K562 (cell line): ENCODE data around the gene HS2ST1. TPM values are rescaled to one million over a fixed set of nuclear protein-coding genes. Genes with fewer than 3 reads are reported as not detected.

Experiments used
- ATAC-seq: fragments of 200-7000 bp; cut with Tn5 transposase; 3 replicates; pipeline ENCODE4 v1.9.1; 2020; ENCODE audit warnings: moderate library complexity
- BruUV-seq: library from RNA; stranded (reverse); fragments of 400-500 nt; replicated peaks from 2 replicates; lab custom pipeline; 2021; lab: Mats Ljungman, UMichigan
- CTCF ChIA-PET: fragments of 300-600 bp; formaldehyde crosslinking; extraction: SDS; loops from one replicate; lab custom pipeline; 2021; ENCODE audit warnings: low intra/inter-chr PET ratio; lab: Yijun Ruan, JAX
- POLR2A ChIA-PET: fragments of 300-600, 350-650 bp; sonication (Branson Sonifier 250); formaldehyde crosslinking; extraction: SDS; loops from one replicate; lab custom pipeline; 2021; ENCODE audit warnings: antibody characterized with exemption, inconsistent platforms; lab: Yijun Ruan, JAX
- DNase-seq, 4 experiments: peaks; one replicate each; pipeline versions ENCODE4 v3.0.0 to v3.0.0-alpha.2; 2011 to 2018; ENCODE audit warnings: low spot score in 3 of 4, mixed read lengths in 3 of 4; ENCODE audit errors: extremely low read depth in 1 of 4
- FAIRE-seq: peaks from 2 replicates; lab custom pipeline; 2011; peaks lifted over from hg19 to GRCh38; lab: Jason Lieb, UNC
- H2AFZ ChIP-seq: 2 replicates; pipeline ENCODE4 v1.6.0; 2011; ENCODE audit warnings: low read depth, low read length, control low read depth, inconsistent platforms
- H3K27ac ChIP-seq: fragments of 200-600 bp; 3 replicates; pipeline ENCODE4 v1.8.0; 2011; ENCODE audit warnings: low read depth, mild to moderate bottlenecking, control low read depth, inconsistent platforms, low read length, moderate library complexity, mixed read lengths; ENCODE audit errors: extremely low read depth
- H3K27me3 ChIP-seq, 2 experiments: fragments of 300-600 bp in 1 of 2; 2 replicates in 1 of 2; 3 replicates in 1 of 2; pipeline versions ENCODE4 v1.6.0 to v1.8.0; 2011; ENCODE audit warnings: inconsistent platforms in 2 of 2, low read length in 2 of 2, mild to moderate bottlenecking in 1 of 2, mixed read lengths in 1 of 2, moderate library complexity in 1 of 2; ENCODE audit not compliant: control insufficient read depth in 2 of 2, insufficient read depth in 2 of 2
- H3K36me3 ChIP-seq: fragments of 300-600 bp; 3 replicates; pipeline ENCODE4 v1.8.0; 2011; ENCODE audit warnings: mild to moderate bottlenecking, low read length, inconsistent platforms; ENCODE audit not compliant: control insufficient read depth, insufficient read depth
- H3K4me1 ChIP-seq, 2 experiments: fragments of 200-600 bp in 1 of 2; replicated peaks in 1 of 2; 2 replicates in 1 of 2; 3 replicates in 1 of 2; pipeline versions ENCODE4 v1.5.1 to v1.8.0; 2011; ENCODE audit warnings: inconsistent platforms in 2 of 2, low read length in 2 of 2, mild to moderate bottlenecking in 1 of 2, mixed read lengths in 1 of 2, moderate library complexity in 1 of 2; ENCODE audit not compliant: control insufficient read depth in 2 of 2, insufficient read depth in 2 of 2
- H3K4me2 ChIP-seq: 2 replicates; pipeline ENCODE4 v1.6.1; 2011; ENCODE audit warnings: low read length, control low read depth, inconsistent platforms, mixed read lengths; ENCODE audit not compliant: insufficient read depth
- H3K4me3 ChIP-seq: fragments of 200-600 bp; sonication (generic), shearing (Covaris generic); 2 replicates; pipeline ENCODE4 v1.5.1; 2016; ENCODE audit warnings: control low read depth, inconsistent platforms
- H3K79me2 ChIP-seq: fragments of 200-600 bp; 3 replicates; pipeline ENCODE4 v1.8.0; 2011; ENCODE audit warnings: low read length, inconsistent platforms; ENCODE audit not compliant: control insufficient read depth, insufficient read depth
- H3K9ac ChIP-seq, 2 experiments: 2 replicates each; pipeline versions ENCODE4 v1.6.0 to v1.6.1; 2011; ENCODE audit warnings: low read depth in 2 of 2, low read length in 2 of 2, control low read depth in 1 of 2, inconsistent platforms in 1 of 2, mild to moderate bottlenecking in 1 of 2, mixed read lengths in 1 of 2; ENCODE audit not compliant: insufficient read depth in 1 of 2
- H3K9me1 ChIP-seq: one replicate; pipeline ENCODE4 v1.6.0; 2011; ENCODE audit warnings: inconsistent platforms, mild to moderate bottlenecking, low read length, moderate library complexity; ENCODE audit not compliant: control insufficient read depth, insufficient read depth
- H3K9me3 ChIP-seq: replicated peaks from 2 replicates; pipeline ENCODE4 v1.5.1; 2011; ENCODE audit warnings: low read depth, low read length, inconsistent platforms; ENCODE audit not compliant: control insufficient read depth, insufficient read depth
- H4K20me1 ChIP-seq: replicated peaks from 2 replicates; pipeline ENCODE4 v1.6.1; 2011; ENCODE audit warnings: low read length, inconsistent platforms, mixed read lengths; ENCODE audit not compliant: control insufficient read depth, insufficient read depth
- CEBPB ChIP-seq: fragments of 450-650 bp; IDR thresholded peaks from 2 replicates; pipeline ENCODE4 v1.6.1; 2016; ENCODE audit warnings: missing genetic modification characterization, missing compliant biosample characterization
- ESRRB ChIP-seq: fragments of 250-450 bp; sonication (Bioruptor Pico); IDR thresholded peaks from 2 replicates; pipeline ENCODE4 v1.5.0; 2020; ENCODE audit warnings: mild to moderate bottlenecking, moderate library complexity, borderline replicate concordance
- SMARCA4 ChIP-seq: fragments of 450-650 bp; IDR thresholded peaks from 2 replicates; pipeline ENCODE4 v1.6.1; 2016
- WGBS: fragments of 100-300 bp; shearing (Covaris generic); methylation state at CpG from one replicate; pipeline ENCODE4 v1.1.6; 2016; ENCODE audit warnings: low coverage, mixed read lengths; ENCODE audit not compliant: insufficient coverage; ENCODE audit errors: missing lambda C conversion rate; 5-methylcytosine and 5-hydroxymethylcytosine counted together
- in situ Hi-C: fragments of 300-500 bp; cut with MboI; formaldehyde crosslinking; loops from 4 replicates; pipeline ENCODE4 v1.15.0; 2018; ENCODE audit warnings: inconsistent platforms, mixed read lengths
- intact Hi-C: fragments of 100-400 bp; cut with micrococcal nuclease; formaldehyde crosslinking; loops from 2 replicates; pipeline ENCODE4 v1.14.2; 2022
- polyA plus RNA-seq, 8 experiments: library from polyadenylated mRNA; depleted of rRNA in 4 of 8; stranded (reverse) in 5 of 8; unstranded in 3 of 8; fragments of >200 nt; fragmentation: Nextera tagmentation in 2 of 8; fragmentation: Illumina TruSeq in 1 of 8; extraction: Ambion mirVana in 2 of 8; extraction: Trizol in 1 of 8; gene quantifications; 2 replicates each; pipeline versions ENCODE4 v1.2.1 to v1.2.3, GENCODE V29; 2011 to 2014; ENCODE audit warnings: inconsistent platforms in 1 of 8, missing spikeins in 1 of 8
- total RNA-seq, 7 experiments: library from RNA; depleted of rRNA in 6 of 7; stranded (reverse); fragments of >200 nt in 6 of 7; fragmentation: Illumina TruSeq in 2 of 7; extraction: Trizol in 2 of 7; gene quantifications; 2 replicates each; pipeline versions ENCODE4 v1.2.1 to v1.2.3, GENCODE V29; 2011 to 2021; ENCODE audit warnings: low replicate concordance in 1 of 7
- TF ChIP-seq, protein P1 (sequence below): fragments of 450-650 bp; IDR thresholded peaks from 2 replicates; pipeline ENCODE4 v1.6.1; 2018; ENCODE audit not compliant: partially characterized antibody
- TF ChIP-seq, protein P2 (sequence below): sonication (generic); formaldehyde crosslinking; IDR thresholded peaks from 2 replicates; pipeline ENCODE4 v1.8.1; 2023; ENCODE audit warnings: mild to moderate bottlenecking, missing genetic modification reagents, moderate library complexity

The HS2ST1 gene
- total and polyA plus RNA-seq, 9 of the 15 experiments (the other 6 are each of a cell fraction or from before 2014, with no cell fraction given): 7.7 to 43.3 (median 25.8) TPM

DNA sequence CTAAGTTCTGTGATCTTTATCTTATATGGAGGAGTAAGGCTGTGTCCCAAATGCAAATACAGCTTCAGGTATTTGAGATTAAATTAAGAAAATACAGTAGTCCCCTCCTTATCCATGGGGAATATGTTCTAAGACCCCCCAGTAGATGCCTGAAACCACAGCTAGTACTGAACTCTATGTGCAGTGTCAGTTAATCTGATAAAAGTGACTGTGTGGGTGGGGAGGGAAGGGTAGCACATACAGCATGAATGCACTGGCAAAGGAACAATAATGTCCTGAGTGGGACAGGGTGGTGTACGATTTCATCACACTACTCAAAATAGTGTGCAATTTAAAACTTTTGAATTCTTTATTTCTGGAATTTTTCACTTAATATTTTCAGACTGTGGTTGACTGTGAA is 83.1 kb downstream of the HS2ST1 start (continued):
- TF ChIP-seq, protein P1, sequence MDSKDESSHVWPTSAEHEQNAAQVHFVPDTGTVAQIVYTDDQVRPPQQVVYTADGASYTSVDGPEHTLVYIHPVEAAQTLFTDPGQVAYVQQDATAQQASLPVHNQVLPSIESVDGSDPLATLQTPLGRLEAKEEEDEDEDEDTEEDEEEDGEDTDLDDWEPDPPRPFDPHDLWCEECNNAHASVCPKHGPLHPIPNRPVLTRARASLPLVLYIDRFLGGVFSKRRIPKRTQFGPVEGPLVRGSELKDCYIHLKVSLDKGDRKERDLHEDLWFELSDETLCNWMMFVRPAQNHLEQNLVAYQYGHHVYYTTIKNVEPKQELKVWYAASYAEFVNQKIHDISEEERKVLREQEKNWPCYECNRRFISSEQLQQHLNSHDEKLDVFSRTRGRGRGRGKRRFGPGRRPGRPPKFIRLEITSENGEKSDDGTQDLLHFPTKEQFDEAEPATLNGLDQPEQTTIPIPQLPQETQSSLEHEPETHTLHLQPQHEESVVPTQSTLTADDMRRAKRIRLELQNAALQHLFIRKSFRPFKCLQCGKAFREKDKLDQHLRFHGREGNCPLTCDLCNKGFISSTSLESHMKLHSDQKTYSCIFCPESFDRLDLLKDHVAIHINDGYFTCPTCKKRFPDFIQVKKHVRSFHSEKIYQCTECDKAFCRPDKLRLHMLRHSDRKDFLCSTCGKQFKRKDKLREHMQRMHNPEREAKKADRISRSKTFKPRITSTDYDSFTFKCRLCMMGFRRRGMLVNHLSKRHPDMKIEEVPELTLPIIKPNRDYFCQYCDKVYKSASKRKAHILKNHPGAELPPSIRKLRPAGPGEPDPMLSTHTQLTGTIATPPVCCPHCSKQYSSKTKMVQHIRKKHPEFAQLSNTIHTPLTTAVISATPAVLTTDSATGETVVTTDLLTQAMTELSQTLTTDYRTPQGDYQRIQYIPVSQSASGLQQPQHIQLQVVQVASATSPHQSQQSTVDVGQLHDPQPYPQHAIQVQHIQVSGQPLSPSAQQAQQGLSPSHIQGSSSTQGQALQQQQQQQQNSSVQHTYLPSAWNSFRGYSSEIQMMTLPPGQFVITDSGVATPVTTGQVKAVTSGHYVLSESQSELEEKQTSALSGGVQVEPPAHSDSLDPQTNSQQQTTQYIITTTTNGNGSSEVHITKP: no peak
- peak; percentile 57 for TF ChIP-seq CEBPB
- TF ChIP-seq SMARCA4: 0 out of 2 replicates have a peak, but pooled peaks have one; percentile 52

DNA sequence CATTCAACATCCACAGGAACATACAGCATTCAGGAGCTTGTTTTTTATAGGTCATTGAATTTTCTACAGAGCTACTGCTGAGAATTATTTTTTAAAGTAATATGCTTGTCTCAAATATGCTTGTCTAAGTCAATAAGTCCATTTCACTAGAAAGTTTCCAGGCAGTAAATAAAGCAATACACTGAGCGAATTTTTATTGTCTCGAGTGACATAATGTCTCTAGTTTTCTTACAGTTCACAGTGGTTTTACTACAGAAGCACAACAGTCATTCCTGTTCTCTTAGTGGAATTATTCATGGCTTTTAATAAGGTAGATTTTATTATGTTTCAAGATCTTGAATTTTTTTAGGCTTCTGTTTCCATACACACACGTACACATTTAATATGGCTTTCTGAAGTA is 83.8 kb downstream of the HS2ST1 start:
- ATAC-seq: no peak
- Histone ChIP-seq H3K79me2 (peaks cover 82% of the 10 kb centered on the region), H4K20me1 (no peaks in the 10 kb centered on the region), H3K4me3 (no peak overlapping the region), H3K9me3 (no peaks in the 10 kb centered on the region), H3K27ac (no peak overlapping the region; the same call in 2 of the 3 replicates), H2AFZ (no peak overlapping the region), H3K27me3 (no peaks in the 10 kb centered on the region), H3K9ac (no peak overlapping the region), H3K36me3 (peaks cover 12% of the 10 kb centered on the region; the same call in 1 of the 3 replicates), H3K9me1 (no peaks in the 10 kb centered on the region), H3K4me2 (no peak overlapping the region), H3K4me1 (peaks cover 4 to 38% of the 10 kb centered on the region in 2 experiments; a peak in 4 of 5 replicates)
- BruUV-seq: no TSS peak
- TF ChIP-seq, protein P2, sequence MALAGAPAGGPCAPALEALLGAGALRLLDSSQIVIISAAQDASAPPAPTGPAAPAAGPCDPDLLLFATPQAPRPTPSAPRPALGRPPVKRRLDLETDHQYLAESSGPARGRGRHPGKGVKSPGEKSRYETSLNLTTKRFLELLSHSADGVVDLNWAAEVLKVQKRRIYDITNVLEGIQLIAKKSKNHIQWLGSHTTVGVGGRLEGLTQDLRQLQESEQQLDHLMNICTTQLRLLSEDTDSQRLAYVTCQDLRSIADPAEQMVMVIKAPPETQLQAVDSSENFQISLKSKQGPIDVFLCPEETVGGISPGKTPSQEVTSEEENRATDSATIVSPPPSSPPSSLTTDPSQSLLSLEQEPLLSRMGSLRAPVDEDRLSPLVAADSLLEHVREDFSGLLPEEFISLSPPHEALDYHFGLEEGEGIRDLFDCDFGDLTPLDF (CRISPR knock-in tag): no peak
- no peak for TF ChIP-seq ESRRB (CRISPR knock-in tag)
- CTCF ChIA-PET: no interaction called here
- intact Hi-C loops (no loop called here), in situ Hi-C loops (no loop called here)
- WGBS: 67% methylated on average over 3 of the region's 3 CpGs
- POLR2A ChIA-PET: no interaction called here
- DNase-seq: no peak
- no peak for FAIRE-seq
